Mesothelial cell of epicardium (in vitro differentiated cells): ENCODE results near the gene GABRD. TPM values are rescaled to one million over a fixed set of nuclear protein-coding genes. Genes with fewer than 3 reads are reported as not detected.

ENCODE experiments used
- DNase-seq, 2 experiments: peaks; one replicate each; pipeline ENCODE4 v3.0.0; 2021; ENCODE audit warnings: low spot score in 2 of 2; ENCODE audit not compliant: unreplicated experiment in 2 of 2
- H3K27ac Mint-ChIP-seq: 2 replicates; pipeline ENCODE4 v1.8.0; 2021; ENCODE audit warnings: mixed read lengths
- H3K27me3 Mint-ChIP-seq: 2 replicates; pipeline ENCODE4 v1.8.0; 2021; ENCODE audit warnings: low read depth, mixed read lengths
- H3K36me3 Mint-ChIP-seq: 2 replicates; pipeline ENCODE4 v1.8.0; 2021; ENCODE audit warnings: mixed read lengths
- H3K4me1 Mint-ChIP-seq: 2 replicates; pipeline ENCODE4 v1.8.0; 2021; ENCODE audit warnings: mixed read lengths
- H3K4me3 Mint-ChIP-seq: 2 replicates; pipeline ENCODE4 v1.8.0; 2021; ENCODE audit warnings: mild to moderate bottlenecking, moderate library complexity, mixed read lengths
- H3K9me3 Mint-ChIP-seq: 2 replicates; pipeline ENCODE4 v1.8.0; 2021; ENCODE audit warnings: mixed read lengths
- total RNA-seq: library from RNA; stranded (reverse); gene quantifications from 3 replicates; pipeline ENCODE4 v1.2.1, GENCODE V29; 2021
- TF ChIP-seq, protein P1 (sequence below): fragments of 200-600 bp; sonication (generic); IDR thresholded peaks from one replicate; pipeline ENCODE4 v1.5.0; 2021; ENCODE audit warnings: antibody characterized with exemption; ENCODE audit not compliant: unreplicated experiment

The GABRD gene
- total RNA-seq, 1 donor from 2014 or later = 0.09 TPM

DNA sequence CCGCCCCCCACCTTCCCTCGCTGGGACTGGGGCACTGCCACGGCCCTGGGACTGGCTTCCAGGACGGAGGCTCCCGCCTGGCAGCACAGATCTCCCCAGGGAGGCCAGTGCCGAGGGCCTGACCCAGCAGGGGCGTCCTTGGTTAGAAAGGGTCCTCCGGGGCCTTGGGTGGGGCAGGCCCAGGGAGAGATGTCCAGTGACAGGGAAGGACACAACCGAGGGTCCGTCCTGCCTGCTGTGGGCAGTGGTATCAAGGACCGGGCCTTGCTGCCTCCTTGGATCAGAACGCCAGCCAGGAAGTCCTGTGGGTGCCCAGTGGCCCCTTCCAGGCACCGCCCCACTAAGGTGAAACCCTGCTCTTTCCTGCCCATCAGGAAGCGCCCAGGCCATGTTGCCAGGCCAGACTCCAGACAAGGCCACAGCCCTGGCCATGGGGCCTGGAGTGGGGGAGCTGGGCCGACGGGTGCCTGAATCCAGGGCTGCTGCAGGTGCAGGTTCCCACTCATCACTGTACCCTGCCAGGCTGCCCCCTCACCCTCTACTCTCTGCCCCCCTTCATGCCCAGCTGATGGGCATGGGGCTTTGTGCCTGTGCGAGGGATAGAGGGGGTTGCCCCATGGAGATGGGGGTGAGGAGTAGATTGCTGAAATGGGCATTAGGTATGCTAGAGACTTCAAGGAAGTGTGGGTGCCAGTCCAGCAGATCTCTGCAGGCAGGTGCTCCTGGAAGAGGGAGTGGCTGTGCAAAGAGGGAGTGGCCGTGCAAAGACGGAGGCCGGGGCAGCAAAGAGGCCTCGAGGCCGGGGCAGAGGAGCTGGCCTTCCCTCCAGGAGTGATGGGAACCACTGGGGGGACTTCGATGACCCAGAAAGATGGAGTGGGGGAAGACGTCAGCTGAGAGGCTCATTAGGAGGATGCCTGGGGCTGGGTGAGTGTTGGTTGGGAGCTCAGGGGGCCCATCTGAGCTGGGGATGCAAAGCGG lies 28.9 kb downstream of the GABRD start:
- Mint-ChIP-seq H3K4me3 (peak overlapping the region; percentile 43), H3K27me3 (peaks cover 51% of the 10 kb centered on the region), H3K27ac (no peak overlapping the region)

DNA sequence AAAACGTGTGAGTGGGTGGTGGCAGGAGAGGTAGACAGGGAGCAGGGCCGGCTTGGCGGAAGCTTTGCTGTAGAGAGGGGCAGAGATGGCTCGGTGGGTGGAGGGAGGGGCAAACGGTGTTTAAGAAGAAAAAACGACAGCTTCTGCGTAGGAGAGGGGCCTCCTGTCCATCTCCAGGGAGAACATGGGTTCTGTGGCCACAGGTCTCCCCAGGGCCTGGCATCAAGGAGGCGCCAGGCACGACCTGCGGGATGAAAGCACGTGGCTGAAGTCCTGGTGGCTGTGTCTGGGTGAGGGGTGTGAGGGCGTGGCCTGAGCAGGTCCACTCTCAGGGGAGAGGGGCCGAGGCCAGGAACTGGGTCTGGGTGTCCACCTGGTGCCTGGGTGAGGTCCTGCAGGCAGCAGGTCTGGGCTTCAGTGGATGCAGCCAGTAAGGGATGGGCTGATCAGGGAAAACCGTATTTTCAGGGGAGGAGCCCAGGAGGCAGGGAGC lies 30.1 kb downstream of the GABRD start:
- Mint-ChIP-seq H3K4me3 (peak overlapping the region; percentile 75), H3K27ac (peak overlapping the region; percentile 96), H3K27me3 (peaks cover 48% of the 10 kb centered on the region), H3K4me1 (peaks cover 20% of the 10 kb centered on the region), H3K36me3 (no peaks in the 10 kb centered on the region), H3K9me3 (no peaks in the 10 kb centered on the region)
- TF ChIP-seq, protein P1, sequence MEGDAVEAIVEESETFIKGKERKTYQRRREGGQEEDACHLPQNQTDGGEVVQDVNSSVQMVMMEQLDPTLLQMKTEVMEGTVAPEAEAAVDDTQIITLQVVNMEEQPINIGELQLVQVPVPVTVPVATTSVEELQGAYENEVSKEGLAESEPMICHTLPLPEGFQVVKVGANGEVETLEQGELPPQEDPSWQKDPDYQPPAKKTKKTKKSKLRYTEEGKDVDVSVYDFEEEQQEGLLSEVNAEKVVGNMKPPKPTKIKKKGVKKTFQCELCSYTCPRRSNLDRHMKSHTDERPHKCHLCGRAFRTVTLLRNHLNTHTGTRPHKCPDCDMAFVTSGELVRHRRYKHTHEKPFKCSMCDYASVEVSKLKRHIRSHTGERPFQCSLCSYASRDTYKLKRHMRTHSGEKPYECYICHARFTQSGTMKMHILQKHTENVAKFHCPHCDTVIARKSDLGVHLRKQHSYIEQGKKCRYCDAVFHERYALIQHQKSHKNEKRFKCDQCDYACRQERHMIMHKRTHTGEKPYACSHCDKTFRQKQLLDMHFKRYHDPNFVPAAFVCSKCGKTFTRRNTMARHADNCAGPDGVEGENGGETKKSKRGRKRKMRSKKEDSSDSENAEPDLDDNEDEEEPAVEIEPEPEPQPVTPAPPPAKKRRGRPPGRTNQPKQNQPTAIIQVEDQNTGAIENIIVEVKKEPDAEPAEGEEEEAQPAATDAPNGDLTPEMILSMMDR = peak; percentile 47
- DNase-seq = peak in 1 of 2 experiments; percentile 62

More for the DNA sequence above, 28.9 kb downstream of the GABRD start:
- TF ChIP-seq, protein P1 = no peak
- Mint-ChIP-seq H3K4me1 (peaks cover 20% of the 10 kb centered on the region), H3K9me3 (no peaks in the 10 kb centered on the region), H3K36me3 (no peaks in the 10 kb centered on the region)
- no peak for DNase-seq

DNA sequence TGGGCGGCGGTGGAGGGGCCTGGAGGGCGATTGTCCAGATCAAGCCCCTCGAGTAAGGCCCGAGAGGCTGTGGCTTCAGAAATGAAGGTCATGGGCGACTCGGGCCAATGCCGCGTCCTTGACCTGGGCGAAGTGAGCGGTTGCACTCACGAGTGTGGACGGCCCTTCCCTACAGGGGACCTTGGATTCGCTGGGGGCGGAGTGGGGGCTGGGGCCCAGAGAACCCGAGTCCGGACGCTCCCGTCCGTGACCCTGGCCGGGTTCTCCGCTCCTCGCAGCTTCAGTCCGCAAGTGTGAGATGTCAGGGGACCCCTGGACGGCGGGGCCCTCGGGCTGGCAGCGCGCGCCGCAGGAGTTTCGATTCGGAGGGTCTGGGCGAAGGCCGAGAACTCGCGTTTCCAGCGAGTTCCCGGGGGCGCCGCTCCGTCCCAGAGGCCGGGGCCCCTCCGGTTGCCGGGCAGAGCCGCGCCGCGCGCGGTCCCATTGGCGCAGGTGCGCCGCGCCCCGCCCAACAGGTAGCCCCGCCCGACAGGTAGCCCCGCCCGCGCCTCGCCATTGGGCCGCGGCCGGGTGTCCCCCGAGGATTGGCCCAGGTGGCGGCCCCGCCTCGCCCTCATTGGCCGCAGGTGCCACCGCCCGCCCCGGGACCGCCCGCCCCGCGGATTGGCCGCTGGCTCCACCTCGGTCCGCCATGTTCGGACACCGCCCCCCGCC lies 30.7 kb downstream of the GABRD start, which contains the start of gene PRKCZ:
Gene PRKCZ (plus strand): TSS at position 694 of the 714 bp plus-strand sequence. CDS start 220 bp downstream, outside the sequence.
- H3K4me3 Mint-ChIP-seq = peak within 1 kb of the TSS; percentile 75
- no peaks in the 10 kb centered on the region for H3K36me3 Mint-ChIP-seq
- H3K27me3 Mint-ChIP-seq = peaks cover 48% of the 10 kb centered on the region
- TF ChIP-seq, protein P1 = peak; percentile 9
- peaks cover 20% of the 10 kb centered on the region for H3K4me1 Mint-ChIP-seq
- H3K27ac Mint-ChIP-seq = peak within 1 kb of the TSS; percentile 96
- H3K9me3 Mint-ChIP-seq = no peaks in the 10 kb centered on the region
- peak; percentile 88 to 94 for DNase-seq

DNA sequence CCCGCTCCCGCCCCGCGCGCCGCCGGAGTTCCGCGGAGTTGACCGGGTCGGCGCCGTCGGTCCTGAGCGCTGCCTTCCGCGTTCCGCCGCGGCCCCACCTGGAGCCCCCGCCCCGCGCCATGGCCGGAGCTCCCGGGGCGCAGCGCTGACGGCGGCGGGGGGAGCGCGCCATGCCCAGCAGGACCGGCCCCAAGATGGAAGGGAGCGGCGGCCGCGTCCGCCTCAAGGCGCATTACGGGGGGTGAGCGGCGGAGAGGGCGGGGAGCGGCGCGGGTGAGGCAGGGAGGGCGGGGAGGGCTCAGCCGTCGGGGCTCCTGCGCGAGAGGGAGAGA lies 31.3 kb downstream of the GABRD start:
- peaks cover 2% of the 10 kb centered on the region for H3K36me3 Mint-ChIP-seq
- H3K4me3 Mint-ChIP-seq = peak overlapping the region; percentile 66
- no peaks in the 10 kb centered on the region for H3K9me3 Mint-ChIP-seq
- DNase-seq = no peak
- H3K4me1 Mint-ChIP-seq = peaks cover 20% of the 10 kb centered on the region
- TF ChIP-seq, protein P1 = no peak
- H3K27ac Mint-ChIP-seq = no peak overlapping the region
- peaks cover 45% of the 10 kb centered on the region for H3K27me3 Mint-ChIP-seq

DNA sequence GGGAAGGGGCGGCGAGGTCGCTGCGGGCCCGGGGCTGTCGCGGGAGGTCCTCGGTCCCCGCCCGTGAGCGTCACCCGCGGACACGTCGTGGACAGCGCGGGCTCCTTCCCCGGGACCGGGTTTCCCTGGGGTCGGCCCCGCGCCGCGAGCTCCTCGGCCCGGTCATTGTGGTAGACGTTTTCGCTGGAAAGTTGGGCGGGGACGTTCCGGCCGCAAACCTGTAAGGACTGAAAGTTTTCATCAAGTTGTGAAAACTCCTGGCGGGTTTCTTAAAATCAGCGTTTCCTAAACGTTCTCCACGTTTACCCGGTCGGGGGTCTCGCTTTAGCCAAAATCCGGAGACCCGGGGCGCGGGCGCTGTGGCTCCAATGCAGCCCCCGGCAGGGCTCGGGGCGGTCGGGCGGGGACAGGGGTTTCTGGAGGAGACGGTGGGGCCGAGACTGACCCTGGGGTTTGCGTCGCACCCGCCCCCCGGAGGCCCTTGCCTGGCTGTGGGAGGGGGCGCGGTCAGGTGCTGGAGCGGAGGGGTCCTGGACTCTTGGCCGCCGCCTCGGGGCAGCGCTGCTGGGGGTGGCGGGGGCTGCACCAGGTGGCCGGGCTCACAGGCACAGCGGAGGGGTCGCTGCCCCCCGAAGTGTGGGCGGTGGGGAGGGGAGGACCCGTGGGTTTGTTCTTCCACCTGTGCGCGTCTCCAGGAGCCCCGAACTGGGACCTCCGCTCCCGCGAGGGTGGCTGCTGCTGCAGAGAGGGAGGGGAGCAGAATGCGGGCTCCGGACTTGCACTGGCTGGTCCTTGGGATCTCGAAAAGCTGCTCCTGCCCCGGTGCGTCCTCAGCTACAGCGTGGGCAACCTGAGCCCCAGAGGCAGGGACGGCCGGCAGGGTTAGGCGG lies 31.9 kb downstream of the GABRD start:
- H3K27ac Mint-ChIP-seq = no peak overlapping the region

More for the DNA sequence above, 31.9 kb downstream of the GABRD start:
- TF ChIP-seq, protein P1 = no peak
- Mint-ChIP-seq H3K4me1 (peaks cover 15% of the 10 kb centered on the region), H3K36me3 (peaks cover 4% of the 10 kb centered on the region), H3K27me3 (peaks cover 39% of the 10 kb centered on the region), H3K4me3 (peak overlapping the region; percentile 66), H3K9me3 (no peaks in the 10 kb centered on the region)
- DNase-seq = peak in 1 of 2 experiments; percentile 59
